Muscle of leg (tissue), 11 donors: ENCODE data around the gene ZNF615. TPM values are rescaled to one million over a fixed set of nuclear protein-coding genes. Genes with fewer than 3 reads are reported as not detected.
"Not testable (repeated sequence)": the region's sequence is repeated elsewhere in the genome, so short reads cannot be mapped to it uniquely, and the experiment has no call there.

Source experiments
- DNase-seq: peaks from one replicate; pipeline ENCODE4 v3.0.0; 2013
- H3K27ac ChIP-seq: one replicate; pipeline ENCODE4 v1.5.1; 2013; ENCODE audit warnings: mild to moderate bottlenecking, low read length, control low read depth
- H3K27me3 ChIP-seq: one replicate; pipeline ENCODE4 v1.6.1; 2013; ENCODE audit warnings: low read length; ENCODE audit not compliant: control insufficient read depth, insufficient read depth
- H3K36me3 ChIP-seq: one replicate; pipeline ENCODE4 v1.6.1; 2013; ENCODE audit warnings: low read length; ENCODE audit not compliant: control insufficient read depth, insufficient read depth
- H3K4me1 ChIP-seq: one replicate; pipeline ENCODE4 v1.6.1; 2013; ENCODE audit warnings: low read length; ENCODE audit not compliant: control insufficient read depth, insufficient read depth
- H3K4me3 ChIP-seq: one replicate; pipeline ENCODE4 v1.5.1; 2013; ENCODE audit warnings: low read length, control low read depth
- H3K9me3 ChIP-seq: replicated peaks from 2 replicates; pipeline ENCODE4 v1.6.1; 2013; ENCODE audit warnings: low read depth, low read length; ENCODE audit not compliant: control insufficient read depth
- WGBS: methylation state at CpG from one replicate; pipeline ENCODE4 v1.1.5; 2013; ENCODE audit warnings: missing lambda C conversion rate; ENCODE audit not compliant: insufficient coverage; 5-methylcytosine and 5-hydroxymethylcytosine counted together
- polyA plus RNA-seq, 8 donors: library from polyadenylated mRNA; unstranded; fragments of 120-200 nt; gene quantifications; one replicate each; pipeline versions ENCODE4 v1.2.1 to v1.2.3, GENCODE V29; 2013; ENCODE audit warnings: inconsistent platforms in 1 of 8, low replicate concordance in 1 of 8; ENCODE audit not compliant: insufficient read length in 8 of 8, insufficient read depth in 1 of 8
- total RNA-seq: library from RNA; stranded (reverse); fragments of 120-200 nt; gene quantifications from one replicate; pipeline ENCODE4 v1.2.4, GENCODE V29; 2013

Gene ZNF615
- total and polyA plus RNA-seq, 9 donors = 7.1 to 12.3 (median 8.9) TPM

DNA sequence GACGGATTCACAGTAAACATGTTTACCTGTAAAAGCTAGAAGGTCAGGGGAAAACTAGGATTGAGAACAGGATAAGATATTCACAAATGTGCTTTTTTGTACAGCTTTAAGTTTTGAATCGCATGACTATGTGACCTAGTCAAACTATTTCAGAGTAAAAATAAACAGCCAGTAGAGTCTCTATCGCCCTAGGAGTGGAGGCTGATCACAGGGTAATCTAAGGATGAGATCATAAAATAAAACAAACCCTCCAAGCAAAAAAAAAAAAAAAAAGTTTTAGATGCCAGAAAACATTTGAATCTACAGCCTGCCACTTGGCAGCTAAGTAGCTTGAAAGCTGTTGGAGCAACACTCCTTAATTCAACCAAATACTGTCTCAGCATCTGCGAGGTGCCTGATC lies 48.2 kb downstream of the ZNF615 start:
- peaks cover 2% of the 10 kb centered on the region for H3K36me3 ChIP-seq
- no peaks in the 10 kb centered on the region for H3K4me1 ChIP-seq
- no peak overlapping the region for H3K4me3 ChIP-seq
- WGBS = no CpG with 5 or more reads among the region's 4 CpGs
- no peak for DNase-seq
- peaks cover 14% of the 10 kb centered on the region for H3K9me3 ChIP-seq
- no peak overlapping the region for H3K27ac ChIP-seq
- no peaks in the 10 kb centered on the region for H3K27me3 ChIP-seq

DNA sequence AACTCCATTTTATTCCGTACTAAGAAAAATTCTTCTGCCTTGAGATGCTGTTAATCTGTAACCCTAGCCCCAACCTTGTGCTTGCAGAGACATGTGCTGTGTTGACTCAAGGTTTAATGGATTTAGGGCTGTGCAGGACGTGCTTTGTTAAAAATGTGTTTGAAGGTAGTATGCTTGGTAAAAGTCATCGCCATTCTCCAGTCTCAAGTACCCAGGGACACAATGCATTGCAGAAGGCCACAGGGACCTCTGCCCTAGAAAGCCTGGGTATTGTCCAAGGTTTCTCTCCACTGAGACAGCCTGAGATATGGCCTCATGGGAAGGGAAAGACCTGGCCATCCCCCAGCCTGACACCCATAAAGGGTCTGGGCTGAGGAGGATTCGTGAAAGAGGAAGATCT lies 50.2 kb downstream of the ZNF615 start:
- not testable (repeated sequence) for H3K36me3 ChIP-seq, H3K9me3 ChIP-seq, H3K27me3 ChIP-seq, H3K27ac ChIP-seq, H3K4me1 ChIP-seq, DNase-seq, H3K4me3 ChIP-seq
- no CpG with 5 or more reads among the region's 4 CpGs for WGBS

DNA sequence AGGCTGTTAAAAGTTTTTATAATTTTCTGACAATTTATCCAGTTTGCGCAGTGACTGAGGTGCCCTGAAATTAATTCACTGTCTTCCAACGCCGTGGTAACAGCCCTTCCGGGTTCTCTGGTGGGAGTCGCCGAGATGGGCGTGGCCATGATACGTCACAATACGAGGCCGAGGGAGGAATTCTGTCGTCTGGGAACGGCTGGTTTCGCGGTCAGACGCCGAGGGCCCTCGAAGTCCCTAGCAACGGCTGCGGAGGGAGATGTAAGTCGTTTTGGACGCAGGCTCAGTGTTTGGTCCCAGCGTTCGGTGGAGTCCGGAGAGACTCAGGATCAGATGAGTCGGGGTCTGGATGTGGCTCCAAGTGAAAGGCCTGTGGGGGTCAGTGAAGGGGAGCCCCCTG lies 59.0 kb downstream of the ZNF615 start:
- DNase-seq = peak; percentile 70
- H3K36me3 ChIP-seq = peaks cover 16% of the 10 kb centered on the region
- WGBS = 19% methylated on average over 24 of the region's 25 CpGs

DNA sequence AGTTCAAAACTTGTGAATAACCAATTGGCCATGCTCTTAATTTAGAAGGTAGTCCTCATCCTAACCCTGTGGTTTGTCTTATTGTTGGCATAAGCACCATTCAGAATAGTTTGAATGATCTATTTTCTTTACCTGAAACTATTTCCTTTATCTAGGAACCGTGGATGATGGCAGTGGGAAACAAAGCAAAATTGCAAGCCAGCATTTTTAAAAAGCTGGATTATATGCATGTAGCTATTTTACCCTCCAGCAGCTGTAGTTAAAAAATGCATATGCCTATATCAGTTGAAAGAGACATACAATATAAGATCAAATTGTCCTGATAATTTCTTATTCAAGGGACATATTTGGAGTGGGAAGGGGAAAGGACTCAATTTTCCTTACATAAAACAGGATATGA lies 61.4 kb downstream of the ZNF615 start:
- no CpG with 5 or more reads among the region's 1 CpG for WGBS
- DNase-seq = no peak
- peaks cover 36% of the 10 kb centered on the region for H3K36me3 ChIP-seq
- H3K4me1 ChIP-seq = no peaks in the 10 kb centered on the region
- H3K4me3 ChIP-seq = no peak overlapping the region
- H3K9me3 ChIP-seq = peaks cover 72% of the 10 kb centered on the region
- no peaks in the 10 kb centered on the region for H3K27me3 ChIP-seq
- no peak overlapping the region for H3K27ac ChIP-seq

More for the DNA sequence above, 59.0 kb downstream of the ZNF615 start:
- peak overlapping the region; percentile 55 for H3K27ac ChIP-seq
- no peaks in the 10 kb centered on the region for H3K27me3 ChIP-seq
- peak overlapping the region; percentile 41 for H3K4me3 ChIP-seq
- H3K4me1 ChIP-seq = no peaks in the 10 kb centered on the region
- peaks cover 59% of the 10 kb centered on the region for H3K9me3 ChIP-seq

DNA sequence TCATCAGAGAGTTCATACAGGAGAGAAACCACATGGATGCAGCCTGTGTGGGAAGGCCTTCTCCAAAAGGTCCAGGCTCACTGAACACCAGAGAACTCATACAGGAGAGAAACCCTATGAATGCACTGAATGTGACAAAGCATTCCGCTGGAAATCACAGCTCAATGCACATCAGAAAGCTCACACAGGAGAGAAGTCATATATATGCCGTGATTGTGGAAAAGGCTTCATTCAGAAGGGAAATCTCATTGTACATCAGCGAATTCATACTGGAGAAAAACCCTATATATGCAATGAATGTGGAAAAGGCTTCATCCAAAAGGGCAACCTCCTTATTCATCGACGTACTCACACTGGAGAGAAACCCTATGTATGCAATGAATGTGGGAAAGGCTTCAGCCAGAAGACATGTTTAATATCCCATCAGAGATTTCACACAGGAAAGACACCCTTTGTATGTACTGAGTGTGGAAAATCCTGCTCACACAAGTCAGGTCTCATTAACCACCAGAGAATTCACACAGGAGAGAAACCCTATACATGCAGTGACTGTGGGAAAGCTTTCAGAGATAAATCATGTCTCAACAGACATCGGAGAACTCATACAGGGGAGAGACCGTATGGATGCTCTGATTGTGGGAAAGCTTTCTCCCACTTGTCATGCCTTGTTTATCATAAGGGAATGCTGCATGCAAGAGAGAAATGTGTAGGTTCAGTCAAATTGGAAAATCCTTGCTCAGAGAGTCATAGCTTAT lies 63.0 kb downstream of the ZNF615 start:
- Histone ChIP-seq H3K9me3 (peaks cover 79% of the 10 kb centered on the region), H3K4me1 (no peaks in the 10 kb centered on the region), H3K36me3 (peaks cover 52% of the 10 kb centered on the region), H3K27ac (no peak overlapping the region), H3K27me3 (no peaks in the 10 kb centered on the region), H3K4me3 (no peak overlapping the region)
- no peak for DNase-seq
- WGBS = no CpG with 5 or more reads among the region's 7 CpGs

Other genes starting within 250 kb of the ZNF615 start
- 0.09 TPM for gene FPR2, start 247.0 kb downstream of the ZNF615 start, total RNA-seq
- gene FPR2, start 247.0 kb downstream of the ZNF615 start, polyA plus RNA-seq = under 1 TPM; 0.23 to 0.73 (median 0.34) TPM
- gene FPR3, start 213.1 kb downstream of the ZNF615 start, total RNA-seq = 0.22 TPM
- gene FPR3, start 213.1 kb downstream of the ZNF615 start, polyA plus RNA-seq = under 1 TPM; 0.17 to 0.84 (median 0.31) TPM
- gene ZNF577, start 120.3 kb downstream of the ZNF615 start, total RNA-seq = 15.6 TPM
- gene ZNF577, start 120.3 kb downstream of the ZNF615 start, polyA plus RNA-seq = 10 to 100 TPM; 12.5 to 19.7 (median 17.9) TPM
- gene ZNF649, start 103.2 kb downstream of the ZNF615 start, total RNA-seq = 12.0 TPM
- 10 to 100 TPM in 6 of 8 donors, 1 to 10 TPM in 2; 8.6 to 13.7 (median 11.5) TPM for gene ZNF649, start 103.2 kb downstream of the ZNF615 start, polyA plus RNA-seq
- gene ZNF613, start 80.7 kb downstream of the ZNF615 start, total RNA-seq = 6.9 TPM
- 1 to 10 TPM; 4.6 to 6.9 (median 6.0) TPM for gene ZNF613, start 80.7 kb downstream of the ZNF615 start, polyA plus RNA-seq
- 9.9 TPM for gene ZNF350, start 21.4 kb downstream of the ZNF615 start, total RNA-seq
- 1 to 10 TPM; 6.2 to 8.2 (median 7.0) TPM for gene ZNF350, start 21.4 kb downstream of the ZNF615 start, polyA plus RNA-seq
- 10.2 TPM for gene ZNF614, start 20.2 kb upstream of the ZNF615 start, total RNA-seq
- gene ZNF614, start 20.2 kb upstream of the ZNF615 start, polyA plus RNA-seq = 1 to 10 TPM; 6.3 to 9.3 (median 8.3) TPM
- 11.0 TPM for gene ZNF432, start 40.6 kb upstream of the ZNF615 start, total RNA-seq
- 10 to 100 TPM in 4 of 8 donors, 1 to 10 TPM in 4; 8.7 to 11.8 (median 10.1) TPM for gene ZNF432, start 40.6 kb upstream of the ZNF615 start, polyA plus RNA-seq
- gene ZNF841, start 87.6 kb upstream of the ZNF615 start, total RNA-seq = 18.1 TPM
- 10 to 100 TPM in 3 of 8 donors, 1 to 10 TPM in 5; 7.9 to 14.4 (median 9.3) TPM for gene ZNF841, start 87.6 kb upstream of the ZNF615 start, polyA plus RNA-seq
- 11.6 TPM for gene ZNF616, start 131.7 kb upstream of the ZNF615 start, total RNA-seq
- gene ZNF616, start 131.7 kb upstream of the ZNF615 start, polyA plus RNA-seq = 10 to 100 TPM in 1 of 8 donors, 1 to 10 TPM in 7; 5.6 to 10.4 (median 8.8) TPM
- 15.4 TPM for gene ZNF836, start 163.4 kb upstream of the ZNF615 start, total RNA-seq
- 1 to 10 TPM; 6.5 to 9.3 (median 7.6) TPM for gene ZNF836, start 163.4 kb upstream of the ZNF615 start, polyA plus RNA-seq
- 136 TPM for gene PPP2R1A, start 181.8 kb upstream of the ZNF615 start, total RNA-seq
- 100 to 1,000 TPM; 278 to 349 (median 314) TPM for gene PPP2R1A, start 181.8 kb upstream of the ZNF615 start, polyA plus RNA-seq